GM19351 (cell line): Measurements from ENCODE around the gene LHFPL6.

ENCODE experiments used
- ATAC-seq: cut with Tn5 transposase; IDR thresholded peaks from one replicate; pipeline ENCODE4 v1.9.1; 2021; ENCODE audit warnings: mild to moderate bottlenecking, moderate library complexity; ENCODE audit not compliant: unreplicated experiment

LHFPL6 gene

GRCh38 chr13:39318161-39318560, 284.8 kb downstream of the LHFPL6 start:
- ATAC-seq = no peak

GRCh38 chr13:39317291-39317690, 285.7 kb downstream of the LHFPL6 start:
- ATAC-seq = no peak

GRCh38 chr13:39315796-39316195, 287.2 kb downstream of the LHFPL6 start:
- no peak for ATAC-seq

GRCh38 chr13:39313721-39314120, 289.3 kb downstream of the LHFPL6 start:
- no peak for ATAC-seq

GRCh38 chr13:39312596-39312995, 290.4 kb downstream of the LHFPL6 start:
- no peak for ATAC-seq

- no peak for ATAC-seq
Measured at GRCh38 chr13:39311619-39312018, 291.4 kb downstream of the LHFPL6 start.

GRCh38 chr13:39310961-39311360, 292.0 kb downstream of the LHFPL6 start:
- no peak for ATAC-seq

GRCh38 chr13:39306639-39307589, 296.1 kb downstream of the LHFPL6 start:
- peak; percentile 95 for ATAC-seq

- no peak for ATAC-seq
Measured at GRCh38 chr13:39302820-39303219, 300.2 kb downstream of the LHFPL6 start.

- ATAC-seq = no peak
Measured at GRCh38 chr13:39298951-39299350, 304.0 kb downstream of the LHFPL6 start.

- ATAC-seq = no peak
Measured at GRCh38 chr13:39297664-39298171, 305.3 kb downstream of the LHFPL6 start.

GRCh38 chr13:39297023-39297422, 306.0 kb downstream of the LHFPL6 start:
- no peak for ATAC-seq

GRCh38 chr13:39296193-39296592, 306.8 kb downstream of the LHFPL6 start:
- ATAC-seq = no peak
